Neural cell (in vitro differentiated cells): Measurements from ENCODE around the gene COL28A1. TPM values are rescaled to one million over a fixed set of nuclear protein-coding genes. Genes with fewer than 3 reads are reported as not detected.

Experiments
- H2AFZ ChIP-seq: fragments of 200-600, 300-800 bp; sonication (generic), shearing (Covaris generic); 2 replicates; pipeline ENCODE4 v1.6.0; 2014; ENCODE audit warnings: low read depth, mild to moderate bottlenecking, antibody characterized with exemption, low read length, moderate library complexity
- H3F3A ChIP-seq: fragments of 200-600 bp; shearing (Covaris generic); 2 replicates; pipeline ENCODE4 v1.6.1; 2016; ENCODE audit warnings: mild to moderate bottlenecking, moderate library complexity, mixed read lengths, antibody characterized with exemption, low read length; ENCODE audit not compliant: insufficient read depth, poor library complexity, severe bottlenecking
- H3K27ac ChIP-seq: fragments of 200-600, 300-800 bp; sonication (generic), shearing (Covaris generic); 2 replicates; pipeline ENCODE4 v1.5.1; 2014; ENCODE audit warnings: mild to moderate bottlenecking, low read length, moderate library complexity
- H3K27me3 ChIP-seq: fragments of 300-800, 200-600 bp; sonication (generic), shearing (Covaris generic); 2 replicates; pipeline ENCODE4 v1.6.0; 2014; ENCODE audit warnings: mild to moderate bottlenecking, low read depth, low read length, moderate library complexity; ENCODE audit not compliant: insufficient read depth
- H3K36me3 ChIP-seq: fragments of 300-800, 200-600 bp; sonication (generic), shearing (Covaris generic); 2 replicates; pipeline ENCODE4 v1.5.1; 2014; ENCODE audit warnings: mild to moderate bottlenecking, antibody characterized with exemption, low read length, moderate library complexity; ENCODE audit not compliant: insufficient read depth
- H3K4me2 ChIP-seq: fragments of 300-800, 200-600 bp; sonication (generic), shearing (Covaris generic); 2 replicates; pipeline ENCODE4 v1.6.0; 2014; ENCODE audit warnings: mild to moderate bottlenecking, low read length
- H3K4me3 ChIP-seq: fragments of 300-800, 200-600 bp; sonication (generic), shearing (Covaris generic); 2 replicates; pipeline ENCODE4 v1.5.1; 2014; ENCODE audit warnings: mild to moderate bottlenecking, low read length, moderate library complexity
- H3K79me2 ChIP-seq: fragments of 200-600 bp; shearing (Covaris generic); replicated peaks from 2 replicates; pipeline ENCODE4 v1.6.0; 2014; ENCODE audit warnings: mild to moderate bottlenecking, low read length, moderate library complexity; ENCODE audit not compliant: insufficient read depth
- H3K9ac ChIP-seq: fragments of 300-800, 200-600 bp; sonication (generic), shearing (Covaris generic); 2 replicates; pipeline ENCODE4 v1.6.1; 2016; ENCODE audit warnings: mild to moderate bottlenecking, low read length, mixed read lengths
- H3K9me2 ChIP-seq: fragments of 200-600 bp; shearing (Covaris generic); 2 replicates; pipeline ENCODE4 v1.6.1; 2016; ENCODE audit warnings: mild to moderate bottlenecking, low read length, mixed read lengths; ENCODE audit not compliant: insufficient read depth
- H3K9me3 ChIP-seq: fragments of 200-600, 300-800 bp; sonication (generic), shearing (Covaris generic); 2 replicates; pipeline ENCODE4 v1.6.1; 2016; ENCODE audit warnings: mild to moderate bottlenecking, mixed run types, low read length, moderate library complexity, mixed read lengths
- H4K20me1 ChIP-seq: fragments of 200-600 bp; shearing (Covaris generic); 2 replicates; pipeline ENCODE4 v1.6.1; 2016; ENCODE audit warnings: mild to moderate bottlenecking, mixed run types; ENCODE audit not compliant: insufficient read depth
- EP300 ChIP-seq: fragments of 450-650 bp; conservative IDR thresholded peaks from 2 replicates; pipeline ENCODE4 v1.6.1; 2014; ENCODE audit warnings: antibody characterized with exemption, mild to moderate bottlenecking, moderate library complexity; ENCODE audit not compliant: poor library complexity, severe bottlenecking
- EZH2 ChIP-seq: fragments of 200-600, 300-800 bp; shearing (Covaris generic), sonication (generic); IDR thresholded peaks from 2 replicates; pipeline ENCODE4 v1.6.1; 2014; ENCODE audit warnings: antibody characterized with exemption, low read length, borderline replicate concordance, mild to moderate bottlenecking; ENCODE audit not compliant: insufficient read depth, poor library complexity, severe bottlenecking
- MXI1 ChIP-seq: fragments of 450-650 bp; conservative IDR thresholded peaks from 2 replicates; pipeline ENCODE4 v1.6.1; 2014; ENCODE audit warnings: antibody characterized with exemption, mild to moderate bottlenecking; ENCODE audit not compliant: poor library complexity, severe bottlenecking
- POLR2AphosphoS5 ChIP-seq: IDR thresholded peaks from 2 replicates; pipeline ENCODE4 v1.6.1; 2012
- RAD21 ChIP-seq: fragments of 450-650 bp; conservative IDR thresholded peaks from 2 replicates; pipeline ENCODE4 v1.6.1; 2014; ENCODE audit warnings: antibody characterized with exemption, mild to moderate bottlenecking, moderate library complexity
- SMC3 ChIP-seq: fragments of 450-650 bp; conservative IDR thresholded peaks from 2 replicates; pipeline ENCODE4 v1.6.1; 2014; ENCODE audit warnings: antibody characterized with exemption, mild to moderate bottlenecking, moderate library complexity; ENCODE audit not compliant: poor library complexity
- TAF1 ChIP-seq: IDR thresholded peaks from 2 replicates; pipeline ENCODE4 v1.6.1; 2012; ENCODE audit warnings: low read depth
- polyA plus RNA-seq: library from polyadenylated mRNA; depleted of rRNA; stranded (reverse); fragments of >200 nt; gene quantifications from 2 replicates; pipeline ENCODE4 v1.2.3, GENCODE V29; 2014
- TF ChIP-seq, protein P1 (sequence below): IDR thresholded peaks from 2 replicates; pipeline ENCODE4 v1.6.1; 2012; ENCODE audit warnings: borderline replicate concordance
- TF ChIP-seq, protein P2 (sequence below): fragments of 450-650 bp; IDR thresholded peaks from 2 replicates; pipeline ENCODE4 v1.5.1; 2014; ENCODE audit warnings: antibody characterized with exemption, mild to moderate bottlenecking, moderate library complexity; ENCODE audit not compliant: poor library complexity, severe bottlenecking

The COL28A1 gene
- polyA plus RNA-seq, 1 donor from 2014 or later, result 1.0 TPM

DNA sequence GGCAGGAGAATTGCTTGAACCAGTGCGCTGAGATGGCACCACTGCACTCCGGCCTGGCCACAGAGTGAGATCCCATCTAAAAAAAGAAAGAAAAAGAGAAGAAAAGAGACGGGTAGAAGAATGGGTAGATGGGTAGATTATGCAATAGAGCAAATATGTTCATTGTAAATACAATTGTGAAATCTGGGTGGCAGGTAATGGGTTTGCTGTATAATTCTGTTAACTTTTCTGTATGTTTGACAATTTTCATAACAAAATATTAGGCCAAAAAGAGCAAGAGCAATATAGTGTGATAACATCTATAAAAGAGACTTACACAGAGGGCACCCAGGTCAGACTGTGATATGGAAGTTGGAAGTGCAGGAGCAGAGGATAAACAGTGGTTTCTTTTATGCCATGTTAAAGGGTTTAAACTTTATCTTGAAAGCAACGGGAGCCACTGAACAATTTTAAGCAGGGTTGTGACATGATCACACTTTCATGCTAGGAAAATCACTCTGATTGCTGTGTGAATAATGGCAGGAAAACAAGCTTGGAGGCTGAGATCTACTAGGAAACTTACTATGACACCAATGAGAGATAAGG, 6.7 kb upstream of the COL28A1 start:
- Histone ChIP-seq H3K36me3 (no peaks in the 10 kb centered on the region), H4K20me1 (no peaks in the 10 kb centered on the region), H3K9ac (no peak overlapping the region), H3K4me3 (no peak overlapping the region), H3K27me3 (no peaks in the 10 kb centered on the region), H3K79me2 (no peaks in the 10 kb centered on the region), H2AFZ (no peak overlapping the region), H3K9me3 (no peaks in the 10 kb centered on the region), H3K9me2 (no peaks in the 10 kb centered on the region), H3K4me2 (no peak overlapping the region), H3K27ac (no peak overlapping the region), H3F3A (no peaks in the 10 kb centered on the region)
- TF ChIP-seq EZH2, result no peak
- no peak for TF ChIP-seq SMC3
- TF ChIP-seq, protein P1, sequence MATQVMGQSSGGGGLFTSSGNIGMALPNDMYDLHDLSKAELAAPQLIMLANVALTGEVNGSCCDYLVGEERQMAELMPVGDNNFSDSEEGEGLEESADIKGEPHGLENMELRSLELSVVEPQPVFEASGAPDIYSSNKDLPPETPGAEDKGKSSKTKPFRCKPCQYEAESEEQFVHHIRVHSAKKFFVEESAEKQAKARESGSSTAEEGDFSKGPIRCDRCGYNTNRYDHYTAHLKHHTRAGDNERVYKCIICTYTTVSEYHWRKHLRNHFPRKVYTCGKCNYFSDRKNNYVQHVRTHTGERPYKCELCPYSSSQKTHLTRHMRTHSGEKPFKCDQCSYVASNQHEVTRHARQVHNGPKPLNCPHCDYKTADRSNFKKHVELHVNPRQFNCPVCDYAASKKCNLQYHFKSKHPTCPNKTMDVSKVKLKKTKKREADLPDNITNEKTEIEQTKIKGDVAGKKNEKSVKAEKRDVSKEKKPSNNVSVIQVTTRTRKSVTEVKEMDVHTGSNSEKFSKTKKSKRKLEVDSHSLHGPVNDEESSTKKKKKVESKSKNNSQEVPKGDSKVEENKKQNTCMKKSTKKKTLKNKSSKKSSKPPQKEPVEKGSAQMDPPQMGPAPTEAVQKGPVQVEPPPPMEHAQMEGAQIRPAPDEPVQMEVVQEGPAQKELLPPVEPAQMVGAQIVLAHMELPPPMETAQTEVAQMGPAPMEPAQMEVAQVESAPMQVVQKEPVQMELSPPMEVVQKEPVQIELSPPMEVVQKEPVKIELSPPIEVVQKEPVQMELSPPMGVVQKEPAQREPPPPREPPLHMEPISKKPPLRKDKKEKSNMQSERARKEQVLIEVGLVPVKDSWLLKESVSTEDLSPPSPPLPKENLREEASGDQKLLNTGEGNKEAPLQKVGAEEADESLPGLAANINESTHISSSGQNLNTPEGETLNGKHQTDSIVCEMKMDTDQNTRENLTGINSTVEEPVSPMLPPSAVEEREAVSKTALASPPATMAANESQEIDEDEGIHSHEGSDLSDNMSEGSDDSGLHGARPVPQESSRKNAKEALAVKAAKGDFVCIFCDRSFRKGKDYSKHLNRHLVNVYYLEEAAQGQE, result no peak
- no peak for TF ChIP-seq POLR2AphosphoS5
- TF ChIP-seq TAF1, result no peak
- TF ChIP-seq MXI1, result no peak
- TF ChIP-seq RAD21, result no peak
- TF ChIP-seq EP300, result no peak
- TF ChIP-seq, protein P2, sequence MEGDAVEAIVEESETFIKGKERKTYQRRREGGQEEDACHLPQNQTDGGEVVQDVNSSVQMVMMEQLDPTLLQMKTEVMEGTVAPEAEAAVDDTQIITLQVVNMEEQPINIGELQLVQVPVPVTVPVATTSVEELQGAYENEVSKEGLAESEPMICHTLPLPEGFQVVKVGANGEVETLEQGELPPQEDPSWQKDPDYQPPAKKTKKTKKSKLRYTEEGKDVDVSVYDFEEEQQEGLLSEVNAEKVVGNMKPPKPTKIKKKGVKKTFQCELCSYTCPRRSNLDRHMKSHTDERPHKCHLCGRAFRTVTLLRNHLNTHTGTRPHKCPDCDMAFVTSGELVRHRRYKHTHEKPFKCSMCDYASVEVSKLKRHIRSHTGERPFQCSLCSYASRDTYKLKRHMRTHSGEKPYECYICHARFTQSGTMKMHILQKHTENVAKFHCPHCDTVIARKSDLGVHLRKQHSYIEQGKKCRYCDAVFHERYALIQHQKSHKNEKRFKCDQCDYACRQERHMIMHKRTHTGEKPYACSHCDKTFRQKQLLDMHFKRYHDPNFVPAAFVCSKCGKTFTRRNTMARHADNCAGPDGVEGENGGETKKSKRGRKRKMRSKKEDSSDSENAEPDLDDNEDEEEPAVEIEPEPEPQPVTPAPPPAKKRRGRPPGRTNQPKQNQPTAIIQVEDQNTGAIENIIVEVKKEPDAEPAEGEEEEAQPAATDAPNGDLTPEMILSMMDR, result no peak

DNA sequence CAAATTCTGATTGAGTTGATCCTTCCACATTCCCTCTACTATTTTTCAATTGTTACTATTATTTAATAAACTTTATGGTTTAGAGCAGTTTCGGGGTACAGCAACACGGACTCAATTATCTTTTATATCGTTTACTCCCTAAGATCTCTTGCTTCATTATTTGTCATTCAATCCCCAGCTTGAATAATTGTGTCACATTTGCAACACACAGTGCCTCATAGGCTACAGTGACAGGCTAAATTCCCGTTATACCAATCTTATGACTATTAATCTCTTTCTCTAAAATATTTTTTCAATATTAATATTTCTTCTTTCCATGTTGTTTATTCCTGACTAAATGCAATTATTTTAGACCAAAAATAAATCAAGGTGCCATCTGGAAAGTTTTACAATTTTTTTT, 4.0 kb upstream of the COL28A1 start:
- no peaks in the 10 kb centered on the region for H3K9me2 ChIP-seq

More for the DNA sequence above, 4.0 kb upstream of the COL28A1 start:
- H3K4me3 ChIP-seq, result no peak overlapping the region
- H4K20me1 ChIP-seq, result no peaks in the 10 kb centered on the region
- TF ChIP-seq POLR2AphosphoS5 (no peak), TAF1 (no peak), MXI1 (no peak), RAD21 (no peak), EZH2 (no peak)
- TF ChIP-seq, protein P1, result no peak
- TF ChIP-seq, protein P2, result no peak
- H2AFZ ChIP-seq, result no peak overlapping the region
- H3K4me2 ChIP-seq, result no peak overlapping the region
- no peak overlapping the region for H3K27ac ChIP-seq
- no peak overlapping the region for H3K9ac ChIP-seq
- H3K27me3 ChIP-seq, result no peaks in the 10 kb centered on the region
- no peaks in the 10 kb centered on the region for H3K9me3 ChIP-seq
- H3K79me2 ChIP-seq, result no peaks in the 10 kb centered on the region
- no peaks in the 10 kb centered on the region for H3F3A ChIP-seq
- H3K36me3 ChIP-seq, result no peaks in the 10 kb centered on the region
